GM13977 (cell line): ENCODE measurements around the gene RSF1.

Experiments used
- DNase-seq: peaks from one replicate; pipeline ENCODE4 v3.0.0; 2012; ENCODE audit warnings: low spot score
- CTCF ChIP-seq: IDR thresholded peaks from 2 replicates; pipeline ENCODE4 v1.5.1; 2012; ENCODE audit warnings: mild to moderate bottlenecking, control low read depth; ENCODE audit not compliant: insufficient read depth; ENCODE audit errors: extremely low read depth, missing control alignments
- in situ Hi-C: fragments of 300-500 bp; cut with MboI; formaldehyde crosslinking; loops from one replicate; pipeline ENCODE4 v1.12.0; 2022; ENCODE audit warnings: low sequenced_read_pairs, low pct_unique_long_range_greater_than_20kb, mixed read lengths, inconsistent platforms; ENCODE audit not compliant: unreplicated experiment

Gene RSF1

DNA sequence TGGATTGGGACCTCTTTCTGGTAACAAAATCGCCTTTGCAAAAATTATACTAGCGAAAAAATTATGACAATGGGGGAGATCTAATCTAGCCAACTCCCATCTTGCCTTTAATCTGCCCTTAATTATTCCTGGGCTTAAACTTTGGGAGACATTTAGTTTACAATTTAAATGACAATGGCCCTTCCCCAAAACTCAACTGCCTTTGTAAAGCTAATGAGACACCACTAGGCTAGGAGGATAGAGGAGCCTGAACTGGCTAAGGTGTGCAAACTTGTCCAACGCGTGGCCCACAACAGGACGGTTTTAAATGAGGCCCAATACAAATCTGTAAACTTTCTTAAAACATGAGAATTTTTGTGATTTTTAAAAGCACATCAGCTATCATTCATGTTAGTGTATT is 67.3 kb downstream of the RSF1 start:
- DNase-seq, result no peak
- in situ Hi-C loops, result no loop called here
- TF ChIP-seq CTCF, result no peak

DNA sequence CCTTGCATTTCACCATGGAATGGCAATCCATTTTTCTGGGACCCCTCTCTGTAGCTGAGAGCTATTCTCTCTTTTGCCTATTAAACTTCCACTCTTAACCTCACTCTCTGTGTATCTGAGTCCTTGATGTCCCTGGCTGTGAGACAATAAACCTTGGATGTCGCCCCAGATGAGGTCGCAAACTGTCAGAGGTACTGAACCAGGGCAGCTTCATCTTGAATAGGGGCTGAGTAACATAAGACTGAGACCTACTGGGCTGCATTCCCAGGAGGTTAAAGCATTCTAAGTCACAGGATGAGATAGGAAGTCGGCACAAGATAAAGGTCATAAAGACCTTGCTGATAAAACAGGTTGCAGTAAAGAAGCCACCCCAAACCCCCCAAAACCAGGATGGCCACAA is 68.0 kb downstream of the RSF1 start:
- no peak for DNase-seq
- TF ChIP-seq CTCF, result no peak
- in situ Hi-C loops, result no loop called here

DNA sequence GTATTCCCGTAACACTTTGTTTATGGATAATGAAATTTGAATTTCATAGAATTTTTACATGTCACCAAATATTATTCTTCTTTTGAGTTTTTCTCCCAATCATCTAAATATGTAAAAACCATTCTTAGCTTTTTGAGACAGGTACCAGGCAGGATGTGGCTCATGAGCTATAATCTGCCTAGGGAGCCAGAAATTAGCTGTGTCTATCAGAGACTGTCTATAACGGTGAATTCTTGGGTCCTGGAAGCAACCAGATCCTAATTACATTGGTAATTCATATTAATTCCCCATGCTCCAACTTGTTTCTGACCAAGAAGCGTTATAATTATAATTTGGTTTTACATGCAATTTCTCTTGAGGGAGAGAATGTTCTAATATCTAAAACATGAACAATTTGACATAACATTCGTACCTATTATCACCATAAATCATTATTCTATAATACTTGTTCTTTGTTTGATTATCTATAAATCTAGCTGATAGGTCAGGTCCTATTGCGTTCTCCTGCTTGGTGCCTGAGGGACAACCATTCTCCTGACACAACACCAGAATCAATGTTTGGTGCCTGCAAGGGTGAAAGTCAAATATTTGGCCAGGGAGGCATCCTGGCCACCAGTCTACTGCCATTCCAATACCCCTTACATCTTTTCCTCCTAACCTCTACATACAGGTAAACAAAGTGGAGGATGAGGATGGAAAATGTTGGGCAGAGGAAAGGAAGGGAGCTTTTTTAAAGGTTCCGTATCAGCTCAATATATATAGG is 69.9 kb downstream of the RSF1 start:
- DNase-seq, result no peak
- no peak for TF ChIP-seq CTCF
- in situ Hi-C loops, result no loop called here

DNA sequence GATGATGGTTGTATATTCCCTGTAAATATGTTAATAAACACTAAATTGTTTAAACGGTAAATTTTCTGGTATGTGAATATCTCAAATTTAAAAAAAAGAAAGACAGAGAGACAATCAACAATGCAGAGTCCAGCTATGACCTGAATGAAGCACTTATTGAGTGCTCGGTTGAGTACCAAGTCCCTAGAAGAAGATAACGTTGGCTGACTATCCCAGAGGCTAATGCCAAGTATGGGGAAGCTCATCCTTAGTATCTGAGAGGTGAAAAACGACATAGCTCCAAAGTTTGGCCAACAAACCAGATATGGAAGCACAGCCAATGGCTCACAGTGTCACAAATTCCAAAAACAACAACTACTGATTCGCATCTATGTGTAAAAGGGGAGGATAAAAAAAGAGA is 71.3 kb downstream of the RSF1 start:
- in situ Hi-C loops, result no loop called here
- TF ChIP-seq CTCF, result no peak
- DNase-seq, result no peak

DNA sequence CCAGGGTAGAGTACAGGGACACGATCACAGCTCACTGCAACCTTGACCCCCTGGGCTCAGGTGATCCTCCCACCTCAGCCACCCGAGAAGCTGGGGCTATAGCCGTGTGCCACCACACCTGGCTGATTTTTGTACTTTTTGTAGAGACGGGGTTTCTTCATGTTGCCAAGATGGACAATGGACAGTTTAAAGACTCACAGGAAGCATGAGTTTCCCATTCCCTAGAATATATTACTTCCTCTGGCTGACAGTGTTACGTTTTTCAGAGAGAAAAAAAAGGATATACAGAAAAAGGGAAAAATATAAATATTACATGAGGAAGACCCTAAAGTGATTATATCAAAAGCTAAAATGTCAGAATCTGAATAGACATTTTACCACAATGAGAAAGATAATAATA is 72.3 kb downstream of the RSF1 start:
- TF ChIP-seq CTCF, result no peak
- in situ Hi-C loops, result no loop called here

DNA sequence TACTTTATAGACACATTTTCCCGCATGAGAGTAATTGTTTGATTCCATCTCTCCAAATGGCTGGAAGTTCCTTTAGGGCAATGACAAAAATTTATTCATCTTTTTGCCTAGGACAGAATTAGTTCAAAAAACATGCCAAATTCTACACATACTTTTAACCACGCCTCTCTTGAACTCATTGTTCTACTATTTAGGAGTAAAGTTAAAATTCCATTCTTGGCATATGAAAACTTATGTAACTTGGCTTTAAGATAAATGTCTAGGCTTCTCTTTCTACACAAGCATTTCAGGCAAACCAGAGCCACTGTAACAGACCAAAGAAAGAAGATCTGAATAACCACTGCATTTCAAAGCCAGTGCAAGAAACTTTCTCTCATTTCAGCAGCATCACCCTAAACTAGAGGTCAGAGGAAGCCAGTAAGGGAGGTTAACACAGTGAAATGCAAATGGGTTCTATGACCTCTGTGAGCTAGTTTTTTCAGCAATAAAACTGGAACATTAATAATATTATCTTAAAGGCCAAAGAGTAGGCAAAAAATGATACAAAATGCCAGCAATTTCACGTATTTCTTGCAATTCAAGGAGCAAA is 73.0 kb downstream of the RSF1 start:
- in situ Hi-C loops, result no loop called here

More for the DNA sequence above, 72.3 kb downstream of the RSF1 start:
- no peak for DNase-seq

More for the DNA sequence above, 73.0 kb downstream of the RSF1 start:
- no peak for TF ChIP-seq CTCF
- DNase-seq, result no peak
